ENCODE data around the gene DOCK3. TPM values are rescaled to one million over a fixed set of nuclear protein-coding genes. Genes with fewer than 3 reads are reported as not detected.
"Not testable (repeated sequence)": the region's sequence is repeated elsewhere in the genome, so short reads cannot be mapped to it uniquely, and the experiment has no call there.

DOCK3 gene
- total and polyA plus RNA-seq, 10 of the 15 experiments (the other 5 are each of a cell fraction or from before 2014, with no cell fraction given): 0.02 to 0.52 (median 0.04) TPM; not detected in 5

DNA sequence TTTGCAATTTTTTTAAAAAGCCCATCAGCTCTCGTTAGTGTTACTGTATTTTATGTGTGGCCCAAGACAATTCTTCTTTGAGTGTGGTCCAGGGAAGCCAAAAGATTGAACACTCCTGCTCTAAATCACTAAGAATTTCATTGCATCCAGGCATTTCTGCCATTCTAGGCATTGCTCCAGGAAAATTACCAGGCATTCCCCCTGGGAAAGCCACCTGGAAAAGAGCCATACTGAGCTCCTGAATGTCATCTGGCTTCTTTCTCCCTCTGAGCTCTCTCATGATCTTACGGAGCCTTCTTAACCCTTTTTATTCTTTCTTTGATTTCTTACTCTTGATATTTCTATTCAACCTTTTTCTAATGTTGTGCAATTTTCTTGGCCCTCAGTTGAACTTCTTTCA is 202.2 kb downstream of the DOCK3 start:
- WGBS (ENCODE audit: insufficient coverage, insufficient replicate concordance, low lambda C conversion rate, missing lambda C conversion rate): 44% methylated on average over 2 of the region's 2 CpGs
- DNase-seq (ENCODE audit: low read depth, low spot score) (no peak), FAIRE-seq (no peak), ATAC-seq (no peak)
- Histone ChIP-seq H2AFZ (ENCODE audit: control insufficient read depth, low read depth, low read length) (no peak overlapping the region), H4K20me1 (ENCODE audit: control insufficient read depth, insufficient read depth) (no peaks in the 10 kb centered on the region), H3K9ac (ENCODE audit: control insufficient read depth, insufficient read depth, low read length) (no peak overlapping the region), H3K27me3 (replicated peaks in 1 of 2; ENCODE audit: control insufficient read depth in 2 of 2, insufficient read depth in 2 of 2, low read length in 1 of 2) (no peaks in the 10 kb centered on the region), H3K36me3 (ENCODE audit: control insufficient read depth in 2 of 2, insufficient read depth in 2 of 2, low read length in 1 of 2) (no peaks in the 10 kb centered on the region), H3K4me1 (ENCODE audit: control insufficient read depth, insufficient read depth, low read length) (peaks cover 11% of the 10 kb centered on the region), H3K4me2 (ENCODE audit: control insufficient read depth, insufficient read depth) (no peak overlapping the region), H3K79me2 (ENCODE audit: control insufficient read depth, insufficient read depth, low read length) (no peaks in the 10 kb centered on the region), H3K27ac (ENCODE audit: control insufficient read depth, insufficient read depth) (no peak overlapping the region), H3K9me3 (replicated peaks; ENCODE audit: control insufficient read depth, insufficient read depth, low read length) (no peaks in the 10 kb centered on the region), H3K4me3 (no peak overlapping the region)
- intact Hi-C loops (cut with micrococcal nuclease; ENCODE audit: unreplicated experiment) (no loop called here), in situ Hi-C loops (cut with MboI) (no loop called here)
- no TSS peak for BruUV-seq (replicated peaks)
- ChIA-PET CTCF (no interaction called here), POLR2A (no interaction called here), RAD21 (ENCODE audit: unreplicated experiment) (no interaction called here), SMC1A (ENCODE audit: uncharacterized antibody, unreplicated experiment) (no interaction called here)
- TF ChIP-seq CEBPB (IDR thresholded peaks at IDR 0.05; ENCODE audit: borderline replicate concordance in 1 of 2, low read depth in 2 of 2, low read length in 2 of 2): no peak
- no peak for TF ChIP-seq YBX1 (IDR thresholded peaks at IDR 0.05)
- no peak for TF ChIP-seq CBX5 (IDR thresholded peaks at IDR 0.05; ENCODE audit: low read depth)
- TF ChIP-seq HDAC6 (IDR thresholded peaks at IDR 0.05; ENCODE audit: unreplicated experiment): no peak
- no peak for TF ChIP-seq PAX5 (IDR thresholded peaks at IDR 0.05; ENCODE audit: borderline replicate concordance, low read depth, low read length)
- TF ChIP-seq CHD1 (IDR thresholded peaks at IDR 0.05; ENCODE audit: low read depth, low read length): no peak
- TF ChIP-seq ZNF24 (IDR thresholded peaks at IDR 0.05): no peak
- TF ChIP-seq IRF4 (IDR thresholded peaks at IDR 0.05; ENCODE audit: low read depth, low read length): no peak
- TF ChIP-seq, protein P1, sequence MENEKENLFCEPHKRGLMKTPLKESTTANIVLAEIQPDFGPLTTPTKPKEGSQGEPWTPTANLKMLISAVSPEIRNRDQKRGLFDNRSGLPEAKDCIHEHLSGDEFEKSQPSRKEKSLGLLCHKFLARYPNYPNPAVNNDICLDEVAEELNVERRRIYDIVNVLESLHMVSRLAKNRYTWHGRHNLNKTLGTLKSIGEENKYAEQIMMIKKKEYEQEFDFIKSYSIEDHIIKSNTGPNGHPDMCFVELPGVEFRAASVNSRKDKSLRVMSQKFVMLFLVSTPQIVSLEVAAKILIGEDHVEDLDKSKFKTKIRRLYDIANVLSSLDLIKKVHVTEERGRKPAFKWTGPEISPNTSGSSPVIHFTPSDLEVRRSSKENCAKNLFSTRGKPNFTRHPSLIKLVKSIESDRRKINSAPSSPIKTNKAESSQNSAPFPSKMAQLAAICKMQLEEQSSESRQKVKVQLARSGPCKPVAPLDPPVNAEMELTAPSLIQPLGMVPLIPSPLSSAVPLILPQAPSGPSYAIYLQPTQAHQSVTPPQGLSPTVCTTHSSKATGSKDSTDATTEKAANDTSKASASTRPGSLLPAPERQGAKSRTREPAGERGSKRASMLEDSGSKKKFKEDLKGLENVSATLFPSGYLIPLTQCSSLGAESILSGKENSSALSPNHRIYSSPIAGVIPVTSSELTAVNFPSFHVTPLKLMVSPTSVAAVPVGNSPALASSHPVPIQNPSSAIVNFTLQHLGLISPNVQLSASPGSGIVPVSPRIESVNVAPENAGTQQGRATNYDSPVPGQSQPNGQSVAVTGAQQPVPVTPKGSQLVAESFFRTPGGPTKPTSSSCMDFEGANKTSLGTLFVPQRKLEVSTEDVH (IDR thresholded peaks at IDR 0.05; ENCODE audit: low read depth, partially characterized antibody): no peak
- no peak for TF ChIP-seq FOXK2 (IDR thresholded peaks at IDR 0.05)

DNA sequence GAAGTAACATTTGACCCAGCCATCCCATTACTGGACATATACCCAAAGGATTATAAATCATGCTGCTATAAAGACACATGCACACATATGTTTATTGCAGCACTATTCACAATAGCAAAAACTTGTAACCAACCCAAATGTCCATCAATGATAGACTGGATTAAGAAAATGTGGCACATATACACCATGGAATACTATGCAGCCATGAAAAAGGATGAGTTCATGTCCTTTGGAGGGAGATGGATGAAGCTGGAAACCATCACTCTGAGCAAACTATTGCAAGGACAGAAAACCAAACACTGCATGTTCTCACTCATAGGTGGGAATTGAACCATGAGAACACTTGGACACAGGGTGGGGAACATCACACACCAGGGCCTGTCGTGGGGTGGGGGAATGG is 208.0 kb downstream of the DOCK3 start:
- SMC1A ChIA-PET (ENCODE audit: uncharacterized antibody, unreplicated experiment); in situ Hi-C loops (cut with MboI); H3K9ac ChIP-seq (ENCODE audit: control insufficient read depth, insufficient read depth, low read length); RAD21 ChIA-PET (ENCODE audit: unreplicated experiment); H4K20me1 ChIP-seq (ENCODE audit: control insufficient read depth, insufficient read depth); H3K4me1 ChIP-seq (ENCODE audit: control insufficient read depth, insufficient read depth, low read length); CTCF ChIA-PET; H3K27me3 ChIP-seq (replicated peaks in 1 of 2; ENCODE audit: control insufficient read depth in 2 of 2, insufficient read depth in 2 of 2, low read length in 1 of 2); ATAC-seq; H3K4me2 ChIP-seq (ENCODE audit: control insufficient read depth, insufficient read depth); H3K4me3 ChIP-seq; intact Hi-C loops (cut with micrococcal nuclease; ENCODE audit: unreplicated experiment); H3K27ac ChIP-seq (ENCODE audit: control insufficient read depth, insufficient read depth); FAIRE-seq; DNase-seq (ENCODE audit: low read depth, low spot score); H3K9me3 ChIP-seq (replicated peaks; ENCODE audit: control insufficient read depth, insufficient read depth, low read length); POLR2A ChIA-PET; H2AFZ ChIP-seq (ENCODE audit: control insufficient read depth, low read depth, low read length); H3K36me3 ChIP-seq (ENCODE audit: control insufficient read depth in 2 of 2, insufficient read depth in 2 of 2, low read length in 1 of 2); BruUV-seq (replicated peaks); H3K79me2 ChIP-seq (ENCODE audit: control insufficient read depth, insufficient read depth, low read length): not testable (repeated sequence)
- 0% methylated on average over 1 of the region's 1 CpG for WGBS (ENCODE audit: insufficient coverage, insufficient replicate concordance, low lambda C conversion rate, missing lambda C conversion rate)
